Astrocyte (in vitro differentiated cells and primary cell): Measurements from ENCODE around the gene ADIPOR1. TPM values are rescaled to one million over a fixed set of nuclear protein-coding genes. Genes with fewer than 3 reads are reported as not detected.
"Not testable (repeated sequence)": the region's sequence is repeated elsewhere in the genome, so short reads cannot be mapped to it uniquely, and the experiment has no call there.

Source experiments
- DNase-seq: peaks from one replicate; pipeline ENCODE4 v3.0.0-alpha.2; 2010; ENCODE audit warnings: low read depth
- FAIRE-seq: peaks from 2 replicates; lab custom pipeline; 2011; peaks lifted over from hg19 to GRCh38; lab: Jason Lieb, UNC
- H2AFZ ChIP-seq: 2 replicates; pipeline ENCODE4 v1.6.0; 2012; ENCODE audit warnings: low read depth, low read length, inconsistent platforms
- H3K27ac ChIP-seq: 2 replicates; pipeline ENCODE4 v1.5.1; 2011; ENCODE audit warnings: low read depth, low read length, inconsistent platforms
- H3K27me3 ChIP-seq: 2 replicates; pipeline ENCODE4 v1.6.0; 2011; ENCODE audit warnings: low read length, inconsistent platforms; ENCODE audit not compliant: insufficient read depth
- H3K36me3 ChIP-seq: 2 replicates; pipeline ENCODE4 v1.5.1; 2011; ENCODE audit warnings: low read length, inconsistent platforms; ENCODE audit not compliant: insufficient read depth
- H3K4me1 ChIP-seq: 2 replicates; pipeline ENCODE4 v1.5.1; 2011; ENCODE audit warnings: low read length, inconsistent platforms; ENCODE audit not compliant: insufficient read depth
- H3K4me2 ChIP-seq: 2 replicates; pipeline ENCODE4 v1.6.0; 2012; ENCODE audit warnings: low read length, inconsistent platforms
- H3K4me3 ChIP-seq: 2 replicates; pipeline ENCODE4 v1.5.1; 2011; ENCODE audit warnings: low read depth, mild to moderate bottlenecking, low read length, inconsistent platforms; ENCODE audit not compliant: insufficient read depth
- H3K79me2 ChIP-seq: 2 replicates; pipeline ENCODE4 v1.6.0; 2012; ENCODE audit warnings: mild to moderate bottlenecking, low read length, inconsistent platforms; ENCODE audit not compliant: insufficient read depth
- H3K9ac ChIP-seq: 2 replicates; pipeline ENCODE4 v1.6.0; 2012; ENCODE audit warnings: mild to moderate bottlenecking, low read length, inconsistent platforms
- H3K9me3 ChIP-seq: 2 replicates; pipeline ENCODE4 v1.5.1; 2012; ENCODE audit warnings: low read depth, mild to moderate bottlenecking, low read length, inconsistent platforms; ENCODE audit not compliant: insufficient read depth
- H4K20me1 ChIP-seq: 2 replicates; pipeline ENCODE4 v1.6.0; 2012; ENCODE audit warnings: low read length, inconsistent platforms; ENCODE audit not compliant: insufficient read depth
- H3K27ac Mint-ChIP-seq: one replicate; pipeline ENCODE4 v1.8.0; 2021; ENCODE audit warnings: mild to moderate bottlenecking, mixed read lengths; ENCODE audit not compliant: unreplicated experiment
- H3K27me3 Mint-ChIP-seq: one replicate; pipeline ENCODE4 v1.8.0; 2021; ENCODE audit warnings: low read depth, mixed read lengths; ENCODE audit not compliant: unreplicated experiment
- H3K36me3 Mint-ChIP-seq: one replicate; pipeline ENCODE4 v1.8.0; 2021; ENCODE audit warnings: low read depth, mixed read lengths; ENCODE audit not compliant: unreplicated experiment
- H3K4me1 Mint-ChIP-seq: one replicate; pipeline ENCODE4 v1.8.0; 2021; ENCODE audit warnings: low read depth, mixed read lengths; ENCODE audit not compliant: unreplicated experiment
- H3K4me3 Mint-ChIP-seq: one replicate; pipeline ENCODE4 v1.8.0; 2021; ENCODE audit warnings: mild to moderate bottlenecking, moderate library complexity, mixed read lengths; ENCODE audit not compliant: unreplicated experiment
- H3K9me3 Mint-ChIP-seq: one replicate; pipeline ENCODE4 v1.8.0; 2021; ENCODE audit warnings: mild to moderate bottlenecking, mixed read lengths; ENCODE audit not compliant: unreplicated experiment
- CTCF ChIP-seq: IDR thresholded peaks from 2 replicates; pipeline ENCODE4 v1.5.1; 2011; ENCODE audit warnings: low read depth, mild to moderate bottlenecking, inconsistent platforms, low read length, moderate library complexity; ENCODE audit not compliant: insufficient read depth
- EZH2 ChIP-seq: IDR thresholded peaks from 2 replicates; pipeline ENCODE4 v1.6.1; 2012; ENCODE audit warnings: mild to moderate bottlenecking, low read length, inconsistent platforms; ENCODE audit not compliant: insufficient read depth
- total RNA-seq: library from RNA; stranded (reverse); gene quantifications from 2 replicates; pipeline ENCODE4 v1.2.1, GENCODE V29; 2021

The ADIPOR1 gene
- total RNA-seq, 1 donor from 2014 or later, result 73.0 TPM

- TF ChIP-seq CTCF, result no peak
- TF ChIP-seq EZH2, result no peak
- Mint-ChIP-seq H3K27me3 (no peaks in the 10 kb centered on the region), H3K36me3 (peaks cover 5% of the 10 kb centered on the region), H3K4me3 (no peak overlapping the region), H3K27ac (no peak overlapping the region), H3K4me1 (no peaks in the 10 kb centered on the region), H3K9me3 (no peaks in the 10 kb centered on the region)
- DNase-seq (no peak), FAIRE-seq (no peak)
- Histone ChIP-seq H3K4me2 (no peak overlapping the region), H3K9ac (no peak overlapping the region), H3K27me3 (no peaks in the 10 kb centered on the region), H3K4me1 (no peaks in the 10 kb centered on the region), H3K79me2 (no peaks in the 10 kb centered on the region), H3K27ac (no peak overlapping the region), H3K36me3 (peaks cover 39% of the 10 kb centered on the region), H3K9me3 (no peaks in the 10 kb centered on the region), H4K20me1 (no peaks in the 10 kb centered on the region), H2AFZ (no peak overlapping the region), H3K4me3 (no peak overlapping the region)
Measured at GRCh38 chr1:202909494-202909893, 48.6 kb downstream of the ADIPOR1 start.

- FAIRE-seq, result no peak
- Histone ChIP-seq H3K9me3 (no peaks in the 10 kb centered on the region), H3K4me3 (no peak overlapping the region), H3K4me2 (no peak overlapping the region), H4K20me1 (no peaks in the 10 kb centered on the region), H3K79me2 (no peaks in the 10 kb centered on the region), H3K9ac (no peak overlapping the region), H3K27me3 (no peaks in the 10 kb centered on the region), H2AFZ (no peak overlapping the region), H3K27ac (no peak overlapping the region), H3K36me3 (peaks cover 34% of the 10 kb centered on the region), H3K4me1 (no peaks in the 10 kb centered on the region)
- no peaks in the 10 kb centered on the region for H3K27me3 Mint-ChIP-seq
- H3K36me3 Mint-ChIP-seq, result peaks cover 5% of the 10 kb centered on the region
- no peak for DNase-seq
- no peak overlapping the region for H3K27ac Mint-ChIP-seq
- no peak for TF ChIP-seq EZH2
- no peak for TF ChIP-seq CTCF
- H3K4me3 Mint-ChIP-seq, result no peak overlapping the region
- H3K9me3 Mint-ChIP-seq, result no peaks in the 10 kb centered on the region
- no peaks in the 10 kb centered on the region for H3K4me1 Mint-ChIP-seq
Measured at GRCh38 chr1:202908998-202909397, 49.1 kb downstream of the ADIPOR1 start.

GRCh38 chr1:202905331-202905730, 52.8 kb downstream of the ADIPOR1 start:
- no peaks in the 10 kb centered on the region for H3K9me3 Mint-ChIP-seq
- Histone ChIP-seq H3K36me3 (peaks cover 18% of the 10 kb centered on the region), H3K27ac (no peak overlapping the region), H3K4me2 (no peak overlapping the region), H3K79me2 (no peaks in the 10 kb centered on the region), H3K9ac (no peak overlapping the region), H3K4me1 (no peaks in the 10 kb centered on the region), H2AFZ (no peak overlapping the region), H3K9me3 (no peaks in the 10 kb centered on the region), H4K20me1 (no peaks in the 10 kb centered on the region), H3K4me3 (no peak overlapping the region), H3K27me3 (no peaks in the 10 kb centered on the region)
- FAIRE-seq (no peak), DNase-seq (no peak)
- no peak overlapping the region for H3K27ac Mint-ChIP-seq
- TF ChIP-seq EZH2 (no peak), CTCF (no peak)
- H3K4me1 Mint-ChIP-seq, result no peaks in the 10 kb centered on the region
- H3K36me3 Mint-ChIP-seq, result peaks cover 3% of the 10 kb centered on the region
- H3K27me3 Mint-ChIP-seq, result no peaks in the 10 kb centered on the region
- H3K4me3 Mint-ChIP-seq, result no peak overlapping the region

- H4K20me1 ChIP-seq, H3K27ac ChIP-seq, H3K4me1 ChIP-seq, DNase-seq, FAIRE-seq, H3K9ac ChIP-seq, H2AFZ ChIP-seq, H3K27ac Mint-ChIP-seq, H3K4me1 Mint-ChIP-seq, H3K4me3 Mint-ChIP-seq, H3K79me2 ChIP-seq, H3K27me3 ChIP-seq, H3K9me3 Mint-ChIP-seq, H3K9me3 ChIP-seq, H3K4me3 ChIP-seq, H3K36me3 Mint-ChIP-seq, H3K4me2 ChIP-seq, H3K27me3 Mint-ChIP-seq: not testable (repeated sequence)
- peaks cover 13% of the 10 kb centered on the region for H3K36me3 ChIP-seq
Measured at GRCh38 chr1:202903808-202904207, 54.3 kb downstream of the ADIPOR1 start.
